GM19240 (cell line): Measurements from ENCODE around the gene ATP13A4.

ENCODE experiments used
- DNase-seq: peaks from one replicate; pipeline ENCODE4 v3.0.0; 2011; ENCODE audit warnings: low spot score; ENCODE audit not compliant: insufficient read length

ATP13A4 gene

GRCh38 chr3:193554811-193555210, at the start of gene ATP13A4:
ATP13A4 (minus strand) TSS chr3:193554895; CDS start chr3:193554799, 96 bp downstream.
- no peak for DNase-seq

GRCh38 chr3:193599393-193599792, 44.7 kb upstream of the ATP13A4 start:
- DNase-seq: no peak

GRCh38 chr3:193598202-193598601, 43.5 kb upstream of the ATP13A4 start:
- no peak for DNase-seq

- DNase-seq: no peak
Observed at GRCh38 chr3:193595939-193596487, 41.3 kb upstream of the ATP13A4 start.

GRCh38 chr3:193594946-193595689, 40.4 kb upstream of the ATP13A4 start:
- no peak for DNase-seq

GRCh38 chr3:193593668-193594030, 39.0 kb upstream of the ATP13A4 start:
- no peak for DNase-seq

- peak; percentile 90 for DNase-seq
Observed at GRCh38 chr3:193592841-193593667, 38.4 kb upstream of the ATP13A4 start, which contains the start of gene OPA1. OPA1 (plus strand) TSS chr3:193593208; CDS start chr3:193593378, 170 bp downstream.

- no peak for DNase-seq
Observed at GRCh38 chr3:193590088-193590856, 35.6 kb upstream of the ATP13A4 start.

- no peak for DNase-seq
Observed at GRCh38 chr3:193589616-193590015, 34.9 kb upstream of the ATP13A4 start.

- no peak for DNase-seq
Observed at GRCh38 chr3:193589129-193589528, 34.4 kb upstream of the ATP13A4 start.

GRCh38 chr3:193586526-193586925, 31.8 kb upstream of the ATP13A4 start:
- DNase-seq: no peak

GRCh38 chr3:193585530-193585929, 30.8 kb upstream of the ATP13A4 start:
- no peak for DNase-seq

- DNase-seq: no peak
Observed at GRCh38 chr3:193574488-193575070, 19.9 kb upstream of the ATP13A4 start.

- DNase-seq: no peak
Observed at GRCh38 chr3:193573403-193574191, 18.9 kb upstream of the ATP13A4 start.

GRCh38 chr3:193572426-193572908, 17.8 kb upstream of the ATP13A4 start:
- DNase-seq: peak; percentile 13

GRCh38 chr3:193569119-193569518, 14.4 kb upstream of the ATP13A4 start:
- no peak for DNase-seq

- DNase-seq: no peak
Observed at GRCh38 chr3:193564012-193564411, 9.3 kb upstream of the ATP13A4 start.

- DNase-seq: no peak
Observed at GRCh38 chr3:193563426-193563825, 8.7 kb upstream of the ATP13A4 start.

GRCh38 chr3:193560870-193561269, 6.2 kb upstream of the ATP13A4 start:
- no peak for DNase-seq

- DNase-seq: no peak
Observed at GRCh38 chr3:193560091-193560490, 5.4 kb upstream of the ATP13A4 start.
